Esophagus muscularis mucosa (tissue), 3 donors: ENCODE data around the gene CER1.

Experiments used
- CTCF ChIP-seq, 3 experiments: fragments of 200-600 bp in 2 of 3; fragments of 450-650 bp in 1 of 3; sonication (generic) in 2 of 3; IDR thresholded peaks; one replicate each; pipeline ENCODE4 v1.5.1; 2017 to 2019; ENCODE audit warnings: antibody characterized with exemption in 3 of 3, mild to moderate bottlenecking in 2 of 3, moderate library complexity in 1 of 3
- POLR2A ChIP-seq: fragments of 450-650 bp; IDR thresholded peaks from one replicate; pipeline ENCODE4 v1.6.1; 2017; ENCODE audit warnings: antibody characterized with exemption, moderate library complexity, mild to moderate bottlenecking, low read depth
- POLR2AphosphoS5 ChIP-seq, 2 donors: sonication (generic); formaldehyde crosslinking; IDR thresholded peaks; one replicate each; pipeline ENCODE4 v1.6.1; 2017; ENCODE audit warnings: antibody characterized with exemption in 2 of 2

GRCh38 chr9:14715102-14715501, 7.4 kb downstream of the CER1 start:
- no peak for TF ChIP-seq CTCF (IDR thresholded peaks at IDR 0.05)
- TF ChIP-seq POLR2AphosphoS5 (IDR thresholded peaks at IDR 0.05): no peak
- TF ChIP-seq POLR2A: no peak
